Astrocyte of the cerebellum (primary cell): ENCODE measurements around the gene TMEM200A.
"Not testable (repeated sequence)": the region's sequence is repeated elsewhere in the genome, so short reads cannot be mapped to it uniquely, and the experiment has no call there.

Experiments
- DNase-seq: peaks from one replicate; pipeline ENCODE4 v3.0.0-alpha.2; 2011; ENCODE audit warnings: low read depth
- H3K4me3 ChIP-seq: 2 replicates; pipeline ENCODE4 v1.5.1; 2011; ENCODE audit warnings: mild to moderate bottlenecking, low read depth, low read length, moderate library complexity
- CTCF ChIP-seq: IDR thresholded peaks from 2 replicates; pipeline ENCODE4 v1.5.1; 2012; ENCODE audit warnings: low read length, low read depth, moderate library complexity, mild to moderate bottlenecking; ENCODE audit errors: missing control alignments
- in situ Hi-C: cut with HindIII; loops from 2 replicates; pipeline ENCODE4 v1.10.0; 2017; ENCODE audit warnings: low sequenced_read_pairs

Gene TMEM200A

GRCh38 chr6:130365166-130366106 is at the start of gene TMEM200A:
TMEM200A (plus strand) TSS chr6:130366017; CDS start chr6:130440423, 74,406 bp downstream.
- peak; percentile 60 for DNase-seq
- in situ Hi-C loops, result no loop called here
- H3K4me3 ChIP-seq, result peak within 1 kb of the TSS; percentile 84
- peak; percentile 95 for TF ChIP-seq CTCF

- in situ Hi-C loops, result loop anchor here (25.0 kb wide), 1 partner anchor 541 kb away; no protein-coding TSS in a partner anchor
- no peak for TF ChIP-seq CTCF
- no peak for DNase-seq
- H3K4me3 ChIP-seq, result no peak overlapping the region
Observed at GRCh38 chr6:130320908-130321307, 44.9 kb upstream of the TMEM200A start.

- peak; percentile 64 for DNase-seq
- TF ChIP-seq CTCF, result peak; percentile 80
- in situ Hi-C loops, result loop anchor here (25.0 kb wide), 1 partner anchor 540 kb away; no protein-coding TSS in a partner anchor
- no peak overlapping the region for H3K4me3 ChIP-seq
Observed at GRCh38 chr6:130322673-130323268, 43.0 kb upstream of the TMEM200A start.

GRCh38 chr6:130324657-130325056 is 41.2 kb upstream of the TMEM200A start:
- no peak for TF ChIP-seq CTCF
- in situ Hi-C loops, result loop anchor here (25.0 kb wide), 1 partner anchor 538 kb away; no protein-coding TSS in a partner anchor
- H3K4me3 ChIP-seq, result no peak overlapping the region
- DNase-seq, result peak; percentile 58

GRCh38 chr6:130326496-130326895 is 39.3 kb upstream of the TMEM200A start:
- no peak overlapping the region for H3K4me3 ChIP-seq
- TF ChIP-seq CTCF, result no peak
- DNase-seq, result no peak
- in situ Hi-C loops, result no loop called here

GRCh38 chr6:130337534-130337933 is 28.3 kb upstream of the TMEM200A start:
- TF ChIP-seq CTCF, result no peak
- DNase-seq, result peak; percentile 60
- H3K4me3 ChIP-seq, result no peak overlapping the region
- in situ Hi-C loops, result no loop called here

GRCh38 chr6:130346324-130346723 is 19.5 kb upstream of the TMEM200A start:
- H3K4me3 ChIP-seq, in situ Hi-C loops, DNase-seq: not testable (repeated sequence)
